Dermis lymphatic vessel endothelial cell (primary cell): Measurements from ENCODE around the gene GJC3. TPM values are rescaled to one million over a fixed set of nuclear protein-coding genes. Genes with fewer than 3 reads are reported as not detected.

Source experiments
- total RNA-seq: library from RNA; depleted of rRNA; stranded (reverse); fragments of >200 nt; gene quantifications from 2 replicates; pipeline ENCODE4 v1.2.1, GENCODE V29; 2014

GJC3 gene, protein sequence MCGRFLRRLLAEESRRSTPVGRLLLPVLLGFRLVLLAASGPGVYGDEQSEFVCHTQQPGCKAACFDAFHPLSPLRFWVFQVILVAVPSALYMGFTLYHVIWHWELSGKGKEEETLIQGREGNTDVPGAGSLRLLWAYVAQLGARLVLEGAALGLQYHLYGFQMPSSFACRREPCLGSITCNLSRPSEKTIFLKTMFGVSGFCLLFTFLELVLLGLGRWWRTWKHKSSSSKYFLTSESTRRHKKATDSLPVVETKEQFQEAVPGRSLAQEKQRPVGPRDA
- total RNA-seq, result 0.87 and 1.0 TPM in 2 replicates

DNA sequence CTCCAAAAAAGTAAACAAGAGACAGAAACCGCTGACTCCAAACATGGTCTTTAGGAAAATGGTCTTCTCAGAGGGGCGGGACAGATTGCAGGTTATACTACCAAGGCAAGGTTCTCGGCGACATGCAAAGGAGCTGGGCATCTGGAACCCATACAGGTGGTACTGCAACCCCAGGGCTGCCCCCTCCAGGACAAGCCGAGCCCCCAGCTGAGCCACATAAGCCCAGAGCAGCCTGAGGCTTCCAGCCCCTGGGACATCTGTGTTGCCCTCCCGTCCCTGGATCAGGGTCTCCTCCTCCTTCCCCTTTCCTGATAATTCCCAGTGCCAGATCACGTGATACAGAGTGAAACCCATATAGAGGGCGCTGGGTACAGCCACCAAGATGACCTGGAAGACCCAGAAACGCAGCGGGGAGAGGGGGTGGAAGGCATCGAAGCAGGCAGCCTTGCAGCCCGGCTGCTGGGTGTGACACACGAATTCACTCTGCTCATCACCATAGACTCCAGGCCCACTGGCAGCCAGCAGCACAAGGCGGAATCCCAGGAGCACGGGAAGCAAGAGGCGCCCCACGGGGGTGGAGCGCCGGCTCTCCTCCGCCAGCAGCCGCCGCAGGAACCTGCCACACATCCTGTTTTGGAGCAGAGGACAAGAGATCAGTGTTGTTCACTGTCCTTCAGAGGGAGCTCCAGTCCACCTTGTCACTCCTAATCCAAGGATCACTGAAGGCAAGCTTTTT lies at the start of gene GJC3:
Gene GJC3 (minus strand): TSS at position 627 of the 736 bp plus-strand sequence. CDS start 0 bp downstream, at position 627.

GRCh38 chr7:99975782-99976521 lies 46.5 kb upstream of the GJC3 start, which contains the start of gene AZGP1:
TSS of gene AZGP1 (minus strand) at chr7:99976031. CDS start at chr7:99976020, 11 bp downstream.

DNA sequence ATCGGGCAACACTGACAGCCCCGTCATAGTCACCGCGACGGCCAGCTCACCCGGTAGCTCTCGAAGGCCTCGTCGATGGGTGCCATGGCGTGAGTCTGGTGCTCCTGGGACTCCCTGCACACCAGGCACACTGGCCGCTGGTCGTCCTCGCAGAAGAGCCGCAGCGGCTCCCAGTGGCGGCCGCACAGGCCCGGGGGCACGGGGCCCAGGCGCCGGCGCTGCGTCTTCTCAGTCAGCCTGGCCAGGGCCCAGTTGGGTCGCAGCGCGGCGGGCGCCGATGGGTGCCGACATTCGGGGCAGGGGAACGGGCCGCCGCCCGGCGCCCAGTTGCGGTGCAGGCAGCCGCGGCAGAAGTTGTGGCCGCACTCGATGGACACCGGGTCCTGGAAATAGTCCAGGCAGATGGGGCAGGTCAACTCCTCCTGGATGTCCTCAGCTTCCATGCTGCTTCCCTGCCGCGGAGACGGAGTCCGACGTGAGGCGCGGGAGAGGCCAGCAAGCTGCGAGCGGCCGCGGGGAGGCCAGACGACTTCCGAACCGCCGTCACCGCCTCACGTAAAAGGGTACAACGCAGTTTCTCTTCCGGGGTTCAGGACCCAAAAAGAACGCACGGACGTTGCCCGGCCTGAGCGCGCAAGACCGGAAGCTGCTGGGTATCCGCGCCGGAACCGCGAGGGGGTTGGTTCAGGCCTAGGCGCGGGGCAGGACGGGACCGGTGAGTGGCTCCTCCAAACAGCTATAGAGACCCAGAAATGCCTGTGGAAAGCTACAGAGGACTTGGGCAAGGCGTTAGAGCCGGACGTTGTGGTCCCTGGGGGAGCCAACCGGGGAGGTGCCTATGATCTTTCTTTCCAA lies 10.2 kb downstream of the GJC3 start, which contains the start of gene TRIM4:
Gene TRIM4 (minus strand): TSS at position 572 of the 855 bp plus-strand sequence. CDS start 129 bp downstream, at position 443.

GRCh38 chr7:99876933-99877332 lies 52.5 kb downstream of the GJC3 start, which contains the start of gene OR2AE1:
TSS of gene OR2AE1 (minus strand) at chr7:99877033. CDS start at chr7:99877033, 0 bp downstream.

Other genes with a start within 250 kb of the GJC3 start
- 0.34 TPM in 1 of 2 replicates, not detected in the other for gene CYP3A5, start 249.6 kb downstream of the GJC3 start, total RNA-seq
- gene CYP3A7, start 194.4 kb downstream of the GJC3 start, total RNA-seq, result not detected in 2 replicates
- gene CYP3A4, start 145.4 kb downstream of the GJC3 start, total RNA-seq, result not detected in 2 replicates
- not detected in 2 replicates for gene CYP3A43, start 101.6 kb downstream of the GJC3 start, total RNA-seq
- gene OR2AE1, start 52.6 kb downstream of the GJC3 start, total RNA-seq, result 0.11 and 0.17 TPM in 2 replicates
- gene TRIM4, start 10.1 kb downstream of the GJC3 start, total RNA-seq, result 17.4 and 23.2 TPM in 2 replicates
- gene AZGP1, start 46.4 kb upstream of the GJC3 start, total RNA-seq, result not detected in 2 replicates
- gene ZKSCAN1, start 86.0 kb upstream of the GJC3 start, total RNA-seq, result 28.8 and 38.8 TPM in 2 replicates
- 8.0 and 8.2 TPM in 2 replicates for gene ZSCAN21, start 120.2 kb upstream of the GJC3 start, total RNA-seq
- 26.3 and 33.3 TPM in 2 replicates for gene ZNF3, start 152.1 kb upstream of the GJC3 start, total RNA-seq
- gene COPS6, start 159.3 kb upstream of the GJC3 start, total RNA-seq, result 44.3 and 54.3 TPM in 2 replicates
- gene MCM7, start 171.8 kb upstream of the GJC3 start, total RNA-seq, result 27.5 and 34.8 TPM in 2 replicates
- 14.3 and 15.6 TPM in 2 replicates for gene AP4M1, start 172.0 kb upstream of the GJC3 start, total RNA-seq
- gene TAF6, start 189.7 kb upstream of the GJC3 start, total RNA-seq, result 18.5 and 20.0 TPM in 2 replicates
- gene CNPY4, start 190.0 kb upstream of the GJC3 start, total RNA-seq, result 29.8 and 33.4 TPM in 2 replicates
- 1.8 and 2.8 TPM in 2 replicates for gene MBLAC1, start 197.3 kb upstream of the GJC3 start, total RNA-seq
- 105 and 108 TPM in 2 replicates for gene LAMTOR4, start 219.3 kb upstream of the GJC3 start, total RNA-seq
- 4.3 and 5.6 TPM in 2 replicates for gene TRAPPC14, start 229.1 kb upstream of the GJC3 start, total RNA-seq
- 0.09 TPM in 1 of 2 replicates, not detected in the other for gene GAL3ST4, start 239.0 kb upstream of the GJC3 start, total RNA-seq
- gene GPC2, start 247.8 kb upstream of the GJC3 start, total RNA-seq, result 1.3 and 3.5 TPM in 2 replicates
- gene STAG3, start 248.3 kb upstream of the GJC3 start, total RNA-seq, result 0.33 and 0.60 TPM in 2 replicates